Fibroblast of mammary gland (primary cell): ENCODE measurements around the gene SLC22A2.

Experiments
- DNase-seq: peaks from one replicate; pipeline ENCODE4 v3.0.0-alpha.2; 2010; ENCODE audit warnings: low read depth
- H3K4me3 ChIP-seq: 2 replicates; pipeline ENCODE4 v1.5.1; 2011; ENCODE audit warnings: low read depth, mild to moderate bottlenecking, low read length, moderate library complexity; ENCODE audit not compliant: control insufficient read depth
- CTCF ChIP-seq: conservative IDR thresholded peaks from 2 replicates; pipeline ENCODE4 v1.5.1; 2011; ENCODE audit warnings: low read depth, low read length, inconsistent platforms; ENCODE audit not compliant: control insufficient read depth, insufficient read depth

The SLC22A2 gene

GRCh38 chr6:160253714-160254113 is 4.9 kb downstream of the SLC22A2 start:
- no peak overlapping the region for H3K4me3 ChIP-seq
- DNase-seq, result no peak
- TF ChIP-seq CTCF, result no peak

- no peak for TF ChIP-seq CTCF
- DNase-seq, result no peak
- H3K4me3 ChIP-seq, result no peak overlapping the region
These were observed 5.3 kb downstream of the SLC22A2 start for GRCh38 chr6:160253292-160253691.

GRCh38 chr6:160252073-160252813 is 6.4 kb downstream of the SLC22A2 start:
- no peak for DNase-seq
- TF ChIP-seq CTCF, result no peak
- H3K4me3 ChIP-seq, result no peak overlapping the region

- no peak for TF ChIP-seq CTCF
- no peak for DNase-seq
- H3K4me3 ChIP-seq, result no peak overlapping the region
These were observed 8.9 kb downstream of the SLC22A2 start for GRCh38 chr6:160249671-160250070.

- TF ChIP-seq CTCF, result no peak
- no peak overlapping the region for H3K4me3 ChIP-seq
- DNase-seq, result peak; percentile 24
These were observed 10.1 kb downstream of the SLC22A2 start for GRCh38 chr6:160248538-160248937.

GRCh38 chr6:160247457-160247883 is 11.2 kb downstream of the SLC22A2 start:
- TF ChIP-seq CTCF, result no peak
- DNase-seq, result peak; percentile 8

More at GRCh38 chr6:160247457-160247883, 11.2 kb downstream of the SLC22A2 start:
- no peak overlapping the region for H3K4me3 ChIP-seq
